Measurements from ENCODE around the gene CD48. TPM values are rescaled to one million over a fixed set of nuclear protein-coding genes. Genes with fewer than 3 reads are reported as not detected.

CD48 gene
- total and polyA plus RNA-seq, 2 of the 4 experiments (the other 2 are of a cell fraction), result not detected

DNA sequence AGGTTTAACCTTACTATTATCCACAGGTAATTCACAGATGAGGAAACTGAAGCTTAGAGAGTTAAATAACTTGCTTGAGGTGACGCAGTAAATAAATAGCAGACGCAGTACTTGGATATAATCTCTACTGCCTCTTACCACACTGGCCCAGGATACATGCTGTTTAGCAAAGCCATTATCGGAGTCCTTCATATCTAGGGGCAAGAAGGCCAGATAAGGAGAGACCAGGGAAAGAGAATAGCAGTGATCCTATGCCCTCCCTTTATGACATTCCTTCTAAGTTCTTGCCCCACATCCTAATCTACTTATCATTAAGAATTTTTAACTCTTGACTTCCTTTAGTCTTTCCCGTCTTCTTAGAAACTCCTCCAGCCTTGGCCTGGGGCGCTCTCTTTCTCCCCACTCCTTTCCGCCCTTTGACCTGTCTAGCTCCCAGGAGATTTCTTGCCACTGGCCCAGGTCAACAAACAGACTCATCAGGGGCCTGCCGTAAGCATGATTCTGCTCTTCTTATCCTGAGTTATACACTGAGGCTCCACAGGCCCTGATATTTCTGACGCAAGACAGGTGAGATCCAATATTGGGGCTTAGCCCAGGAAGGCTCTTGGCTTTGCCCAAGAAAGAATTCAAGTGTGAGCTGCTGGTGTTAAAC is 53.3 kb downstream of the CD48 start:
- ATAC-seq (ENCODE audit: low read depth), result no peak
- no peak overlapping the region for H2BK20ac ChIP-seq (ENCODE audit: low read depth, low read length)
- H2BK120ac ChIP-seq (ENCODE audit: low read depth, low read length), result no peak overlapping the region
- no peak overlapping the region for H4K8ac ChIP-seq (ENCODE audit: low read depth in 2 of 2, low read length in 2 of 2)
- no peak overlapping the region for H4K91ac ChIP-seq (ENCODE audit: insufficient read depth, low read depth, low read length)
- no peak overlapping the region for H3K9ac ChIP-seq (ENCODE audit: low read depth, low read length)
- in situ Hi-C loops (cut with MboI; ENCODE audit: low sequenced_read_pairs), result no loop called here
- no peak for DNase-seq
- no peaks in the 10 kb centered on the region for H3K79me1 ChIP-seq (ENCODE audit: low read depth in 1 of 2, low read length in 2 of 2)
- no peak overlapping the region for H2AK5ac ChIP-seq (ENCODE audit: low read depth, low read length)
- no peak overlapping the region for H3K18ac ChIP-seq (ENCODE audit: low read depth, low read length)
- no peaks in the 10 kb centered on the region for H3K9me3 ChIP-seq (ENCODE audit: control insufficient read depth, insufficient read depth, low read length)
- POLR2A ChIA-PET (ENCODE audit: unreplicated experiment), result no interaction called here
- H3K9me1 ChIP-seq (ENCODE audit: insufficient read depth, low read length), result no peaks in the 10 kb centered on the region
- no peak overlapping the region for H3K4me3 ChIP-seq (ENCODE audit: insufficient read depth, low read depth, low read length)
- no peak overlapping the region for H4K5ac ChIP-seq (ENCODE audit: low read depth, low read length)
- no peak overlapping the region for H2AK9ac ChIP-seq (replicated peaks; ENCODE audit: low read depth, low read length, poor library complexity)
- H3K23ac ChIP-seq (ENCODE audit: low read depth, low read length), result no peak overlapping the region
- CTCF ChIA-PET, result no interaction called here
- dilution Hi-C loops (cut with HindIII; ENCODE audit: low sequenced_read_pairs, unreplicated experiment), result no loop called here
- H3K56ac ChIP-seq (ENCODE audit: extremely low read depth, insufficient read depth, low read length), result no peak overlapping the region
- no peaks in the 10 kb centered on the region for H3K4me1 ChIP-seq (ENCODE audit: control insufficient read depth, insufficient read depth, low read length)
- 73% methylated on average over 4 of the region's 8 CpGs; no CpG with 5 or more reads in 1 of the 2 experiments for WGBS, 2 experiments (ENCODE audit: extremely low coverage in 2 of 2, insufficient read length in 1 of 2)
- intact Hi-C loops (cut with micrococcal nuclease), result no loop called here
- H3K4ac ChIP-seq (ENCODE audit: low read depth, low read length), result no peak overlapping the region
- BruUV-seq (replicated peaks), result no TSS peak
- H4K20me1 ChIP-seq (ENCODE audit: insufficient read depth, low read length), result no peaks in the 10 kb centered on the region
- no peak overlapping the region for H2BK15ac ChIP-seq (ENCODE audit: low read depth, low read length)
- H3K4me2 ChIP-seq (ENCODE audit: low read depth, low read length), result no peak overlapping the region
- H3K36me3 ChIP-seq (ENCODE audit: control insufficient read depth, insufficient read depth, low read length), result no peaks in the 10 kb centered on the region
- no peak overlapping the region for H2BK5ac ChIP-seq (ENCODE audit: low read depth, low read length, poor library complexity, severe bottlenecking)
- no peak overlapping the region for H3K14ac ChIP-seq (replicated peaks; ENCODE audit: low read depth, low read length)
- H3K27ac ChIP-seq (ENCODE audit: insufficient read depth, low read length), result no peak overlapping the region
- TF ChIP-seq FOS (IDR thresholded peaks at IDR 0.05; ENCODE audit: low read depth, low read length) (no peak), MAZ (IDR thresholded peaks at IDR 0.05; ENCODE audit: borderline replicate concordance, low read depth, low read length) (no peak), MXI1 (IDR thresholded peaks at IDR 0.05; ENCODE audit: borderline replicate concordance, low read depth, low read length) (no peak), NFE2L2 (IDR thresholded peaks at IDR 0.05; ENCODE audit: low read depth, low read length) (no peak), CEBPB (IDR thresholded peaks at IDR 0.05; ENCODE audit: low read depth, low read length) (no peak), CHD1 (IDR thresholded peaks at IDR 0.05; ENCODE audit: low read depth, low read length) (no peak), RCOR1 (IDR thresholded peaks at IDR 0.05; ENCODE audit: insufficient replicate concordance, low read length) (no peak), RFX5 (IDR thresholded peaks at IDR 0.05; ENCODE audit: low read depth, low read length) (no peak), SMC3 (IDR thresholded peaks at IDR 0.05; ENCODE audit: low read depth, low read length) (no peak), RAD21 (IDR thresholded peaks at IDR 0.05; ENCODE audit: low read length) (no peak), BHLHE40 (IDR thresholded peaks at IDR 0.05; ENCODE audit: low read depth, low read length) (no peak), MAFK (IDR thresholded peaks at IDR 0.05; ENCODE audit: low read depth, low read length) (no peak), POLR2A (IDR thresholded peaks at IDR 0.05; ENCODE audit: low read depth, low read length) (no peak)
- TF ChIP-seq, protein P1, sequence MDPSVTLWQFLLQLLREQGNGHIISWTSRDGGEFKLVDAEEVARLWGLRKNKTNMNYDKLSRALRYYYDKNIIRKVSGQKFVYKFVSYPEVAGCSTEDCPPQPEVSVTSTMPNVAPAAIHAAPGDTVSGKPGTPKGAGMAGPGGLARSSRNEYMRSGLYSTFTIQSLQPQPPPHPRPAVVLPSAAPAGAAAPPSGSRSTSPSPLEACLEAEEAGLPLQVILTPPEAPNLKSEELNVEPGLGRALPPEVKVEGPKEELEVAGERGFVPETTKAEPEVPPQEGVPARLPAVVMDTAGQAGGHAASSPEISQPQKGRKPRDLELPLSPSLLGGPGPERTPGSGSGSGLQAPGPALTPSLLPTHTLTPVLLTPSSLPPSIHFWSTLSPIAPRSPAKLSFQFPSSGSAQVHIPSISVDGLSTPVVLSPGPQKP (IDR thresholded peaks at IDR 0.05; ENCODE audit: borderline replicate concordance, low read depth, low read length), result no peak
- TF ChIP-seq, protein P2, sequence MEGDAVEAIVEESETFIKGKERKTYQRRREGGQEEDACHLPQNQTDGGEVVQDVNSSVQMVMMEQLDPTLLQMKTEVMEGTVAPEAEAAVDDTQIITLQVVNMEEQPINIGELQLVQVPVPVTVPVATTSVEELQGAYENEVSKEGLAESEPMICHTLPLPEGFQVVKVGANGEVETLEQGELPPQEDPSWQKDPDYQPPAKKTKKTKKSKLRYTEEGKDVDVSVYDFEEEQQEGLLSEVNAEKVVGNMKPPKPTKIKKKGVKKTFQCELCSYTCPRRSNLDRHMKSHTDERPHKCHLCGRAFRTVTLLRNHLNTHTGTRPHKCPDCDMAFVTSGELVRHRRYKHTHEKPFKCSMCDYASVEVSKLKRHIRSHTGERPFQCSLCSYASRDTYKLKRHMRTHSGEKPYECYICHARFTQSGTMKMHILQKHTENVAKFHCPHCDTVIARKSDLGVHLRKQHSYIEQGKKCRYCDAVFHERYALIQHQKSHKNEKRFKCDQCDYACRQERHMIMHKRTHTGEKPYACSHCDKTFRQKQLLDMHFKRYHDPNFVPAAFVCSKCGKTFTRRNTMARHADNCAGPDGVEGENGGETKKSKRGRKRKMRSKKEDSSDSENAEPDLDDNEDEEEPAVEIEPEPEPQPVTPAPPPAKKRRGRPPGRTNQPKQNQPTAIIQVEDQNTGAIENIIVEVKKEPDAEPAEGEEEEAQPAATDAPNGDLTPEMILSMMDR (conservative IDR thresholded peaks at IDR 0.05; ENCODE audit: low read depth, low read length), result no peak
- TF ChIP-seq, protein P3, sequence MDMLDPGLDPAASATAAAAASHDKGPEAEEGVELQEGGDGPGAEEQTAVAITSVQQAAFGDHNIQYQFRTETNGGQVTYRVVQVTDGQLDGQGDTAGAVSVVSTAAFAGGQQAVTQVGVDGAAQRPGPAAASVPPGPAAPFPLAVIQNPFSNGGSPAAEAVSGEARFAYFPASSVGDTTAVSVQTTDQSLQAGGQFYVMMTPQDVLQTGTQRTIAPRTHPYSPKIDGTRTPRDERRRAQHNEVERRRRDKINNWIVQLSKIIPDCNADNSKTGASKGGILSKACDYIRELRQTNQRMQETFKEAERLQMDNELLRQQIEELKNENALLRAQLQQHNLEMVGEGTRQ (IDR thresholded peaks at IDR 0.05; ENCODE audit: low read depth, low read length), result no peak
- no peak overlapping the region for H2AFZ ChIP-seq (replicated peaks; ENCODE audit: low read length, poor library complexity)
- no peaks in the 10 kb centered on the region for H3K27me3 ChIP-seq (ENCODE audit: control insufficient read depth, insufficient read depth, low read length)
